Stimulated activated naive CD8-positive, alpha-beta T cell treated with anti-CD3 and anti-CD28 coated beads, Interleukin-15, amount 100 ng/mL, for 72 hours (primary cell): ENCODE data around the gene TOP3A.

Experiments
- ATAC-seq: fragments of 150-1000 bp; cut with Tn5 transposase; 2 replicates; pipeline ENCODE4 v1.10.0; 2021; ENCODE audit warnings: mild to moderate bottlenecking, moderate library complexity
- DNase-seq, 2 donors: peaks; one replicate each; pipeline ENCODE4 v3.0.0; 2021 to 2022
- H3K27ac Mint-ChIP-seq, 2 donors: one replicate each; pipeline ENCODE4 v1.8.0; 2022; ENCODE audit warnings: mild to moderate bottlenecking in 2 of 2, mixed read lengths in 2 of 2, moderate library complexity in 2 of 2
- H3K27me3 Mint-ChIP-seq: one replicate; pipeline ENCODE4 v1.8.0; 2022; ENCODE audit warnings: mixed read lengths
- H3K4me1 Mint-ChIP-seq: one replicate; pipeline ENCODE4 v1.8.0; 2022; ENCODE audit warnings: mild to moderate bottlenecking, mixed read lengths
- H3K4me3 Mint-ChIP-seq, 2 donors: one replicate each; pipeline ENCODE4 v1.8.0; 2022; ENCODE audit warnings: mild to moderate bottlenecking in 2 of 2, mixed read lengths in 2 of 2, moderate library complexity in 1 of 2
- H3K9me3 Mint-ChIP-seq, 2 donors: one replicate each; pipeline ENCODE4 v1.8.0; 2022; ENCODE audit warnings: mixed read lengths in 2 of 2

Gene TOP3A

DNA sequence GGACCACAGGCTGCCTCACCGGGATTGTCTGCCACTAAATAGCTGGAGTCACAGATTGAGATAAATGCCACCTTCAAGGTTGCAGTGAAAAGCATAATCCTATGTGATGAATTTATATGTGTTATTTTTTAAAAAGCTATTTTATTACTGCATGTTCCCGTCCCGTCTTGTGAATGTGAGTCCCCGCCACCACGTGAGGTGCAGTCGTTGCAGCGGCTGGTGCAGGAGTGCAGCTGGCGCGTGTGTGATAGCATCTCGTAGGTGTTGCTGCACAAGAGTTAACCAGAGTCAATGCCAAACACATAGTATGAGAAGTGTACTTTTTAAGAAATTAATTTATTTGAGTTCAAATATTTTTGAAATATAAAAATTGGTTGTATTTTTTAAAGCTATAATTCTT, 12.8 kb upstream of the TOP3A start:
- Mint-ChIP-seq H3K4me1 (peaks cover 43% of the 10 kb centered on the region), H3K27ac (no peak overlapping the region), H3K4me3 (no peak overlapping the region), H3K27me3 (no peaks in the 10 kb centered on the region), H3K9me3 (no peaks in the 10 kb centered on the region)
- DNase-seq (no peak), ATAC-seq (no peak)

DNA sequence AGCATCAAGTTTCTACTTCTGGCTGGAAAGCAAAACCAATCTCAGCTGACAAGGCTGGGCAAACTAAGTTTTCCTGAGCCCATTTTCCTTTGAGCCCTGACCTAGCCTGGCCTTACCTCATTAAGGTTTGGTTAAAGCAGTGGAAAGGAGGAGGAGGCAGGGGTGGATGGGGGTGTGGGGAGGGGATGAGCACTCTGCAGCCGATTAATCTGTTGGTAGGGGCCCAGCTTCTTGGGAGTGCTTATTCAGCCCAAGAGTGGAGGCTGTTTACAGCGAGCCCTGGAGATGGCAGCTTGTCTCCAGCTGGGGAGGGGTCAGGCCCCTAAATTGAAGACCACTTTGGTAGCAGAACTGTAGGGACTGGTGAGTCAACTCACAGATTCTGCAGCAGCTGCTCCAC, 12.3 kb upstream of the TOP3A start:
- no peaks in the 10 kb centered on the region for H3K27me3 Mint-ChIP-seq
- no peak for ATAC-seq
- DNase-seq: no peak
- no peaks in the 10 kb centered on the region for H3K9me3 Mint-ChIP-seq
- H3K27ac Mint-ChIP-seq: no peak overlapping the region
- H3K4me3 Mint-ChIP-seq: no peak overlapping the region
- H3K4me1 Mint-ChIP-seq: peaks cover 41% of the 10 kb centered on the region

DNA sequence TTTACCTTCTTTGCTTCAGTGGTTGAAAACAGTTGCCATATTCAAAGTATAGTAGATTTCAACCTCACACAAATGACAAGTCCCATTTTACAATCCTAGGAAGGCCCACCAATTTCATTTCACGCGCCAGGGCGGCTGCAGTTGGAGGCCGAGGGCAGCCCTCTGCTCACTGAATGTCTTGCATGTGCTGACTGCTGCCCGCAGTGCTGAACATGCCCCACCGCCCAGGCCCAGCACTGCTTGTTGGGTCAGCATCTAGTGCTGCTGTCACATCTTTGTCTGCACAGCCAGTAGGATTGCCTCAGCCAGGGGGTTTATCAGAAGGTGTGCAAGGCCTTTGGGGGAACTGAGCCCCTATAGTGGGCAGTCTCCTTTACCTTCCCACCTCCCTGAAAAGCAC, 11.8 kb upstream of the TOP3A start:
- no peaks in the 10 kb centered on the region for H3K27me3 Mint-ChIP-seq
- H3K4me3 Mint-ChIP-seq: no peak overlapping the region
- H3K27ac Mint-ChIP-seq: peak overlapping the region in 1 of 2 donors; percentile 88
- DNase-seq (no peak), ATAC-seq (no peak)
- H3K4me1 Mint-ChIP-seq: peaks cover 36% of the 10 kb centered on the region
- no peaks in the 10 kb centered on the region for H3K9me3 Mint-ChIP-seq

DNA sequence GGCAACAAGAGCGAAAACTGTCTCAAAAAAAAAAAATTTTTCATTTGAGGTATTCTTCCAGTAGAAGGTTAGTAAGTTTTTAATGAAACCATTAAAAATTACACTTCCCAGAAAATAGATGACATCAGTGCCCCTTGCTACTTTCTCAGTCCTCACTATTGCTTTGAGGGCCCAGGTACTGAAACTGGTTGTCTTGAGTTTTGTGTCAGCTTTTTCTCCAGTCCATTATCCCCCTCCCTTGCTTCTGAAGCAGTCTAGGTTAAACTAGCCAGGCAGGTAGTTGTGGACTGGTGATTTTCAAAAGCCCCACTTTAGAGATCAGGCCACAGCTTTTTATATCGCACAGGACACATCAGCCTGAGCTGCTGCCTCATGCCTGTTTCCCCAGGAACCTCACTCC, 11.2 kb upstream of the TOP3A start:
- Mint-ChIP-seq H3K9me3 (no peaks in the 10 kb centered on the region), H3K27ac (peak overlapping the region; percentile 72 to 93), H3K4me3 (no peak overlapping the region), H3K27me3 (no peaks in the 10 kb centered on the region), H3K4me1 (peaks cover 34% of the 10 kb centered on the region)
- DNase-seq (no peak), ATAC-seq (peak; percentile 73)

DNA sequence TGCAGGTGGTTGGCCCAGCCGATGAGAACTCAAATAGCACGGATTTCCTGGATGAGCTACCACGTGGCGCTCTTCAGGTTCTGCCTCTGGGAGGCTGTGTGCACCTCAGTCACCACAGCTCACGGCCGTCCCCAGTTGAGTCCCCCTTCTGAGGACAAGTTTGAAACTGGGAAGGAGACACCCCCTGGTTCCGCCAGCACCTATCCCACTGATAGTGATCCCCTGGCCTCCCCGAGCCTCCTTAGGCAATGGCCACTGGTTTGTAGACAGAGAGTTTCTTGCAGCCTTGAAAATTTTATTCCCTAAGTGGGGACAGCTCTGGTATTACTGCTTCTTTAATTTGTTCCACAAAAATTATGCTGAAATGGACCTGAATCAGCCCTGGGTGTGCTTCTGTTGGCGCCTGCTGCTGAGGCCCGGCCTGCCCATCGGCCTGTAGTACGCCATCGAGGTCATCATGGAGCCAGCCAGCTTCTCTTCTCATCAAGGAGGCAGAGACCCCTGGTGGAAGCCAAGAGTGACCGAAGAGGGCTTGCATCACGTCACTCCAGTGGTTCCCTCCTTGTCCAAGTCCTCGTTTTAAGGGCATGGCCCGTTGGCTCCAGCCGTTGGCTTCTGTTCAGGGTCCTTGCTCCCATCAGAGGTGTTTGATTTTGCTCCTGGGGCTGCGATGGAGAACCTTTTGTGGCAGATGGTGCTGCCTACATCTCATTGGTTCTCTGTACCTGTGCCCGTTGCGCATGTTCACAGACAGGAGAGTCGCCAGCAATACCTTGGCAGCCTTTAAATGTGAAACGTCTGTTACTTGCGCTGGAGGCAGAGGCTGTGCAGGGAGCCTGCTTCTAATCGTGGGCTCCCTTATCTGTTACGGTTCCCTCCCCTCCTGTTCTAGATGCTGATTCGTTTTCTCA, 9.6 kb upstream of the TOP3A start:
- ATAC-seq: no peak
- Mint-ChIP-seq H3K27me3 (no peaks in the 10 kb centered on the region), H3K4me3 (no peak overlapping the region), H3K4me1 (peaks cover 51% of the 10 kb centered on the region), H3K9me3 (no peaks in the 10 kb centered on the region), H3K27ac (peak overlapping the region; percentile 40 to 93)
- no peak for DNase-seq

DNA sequence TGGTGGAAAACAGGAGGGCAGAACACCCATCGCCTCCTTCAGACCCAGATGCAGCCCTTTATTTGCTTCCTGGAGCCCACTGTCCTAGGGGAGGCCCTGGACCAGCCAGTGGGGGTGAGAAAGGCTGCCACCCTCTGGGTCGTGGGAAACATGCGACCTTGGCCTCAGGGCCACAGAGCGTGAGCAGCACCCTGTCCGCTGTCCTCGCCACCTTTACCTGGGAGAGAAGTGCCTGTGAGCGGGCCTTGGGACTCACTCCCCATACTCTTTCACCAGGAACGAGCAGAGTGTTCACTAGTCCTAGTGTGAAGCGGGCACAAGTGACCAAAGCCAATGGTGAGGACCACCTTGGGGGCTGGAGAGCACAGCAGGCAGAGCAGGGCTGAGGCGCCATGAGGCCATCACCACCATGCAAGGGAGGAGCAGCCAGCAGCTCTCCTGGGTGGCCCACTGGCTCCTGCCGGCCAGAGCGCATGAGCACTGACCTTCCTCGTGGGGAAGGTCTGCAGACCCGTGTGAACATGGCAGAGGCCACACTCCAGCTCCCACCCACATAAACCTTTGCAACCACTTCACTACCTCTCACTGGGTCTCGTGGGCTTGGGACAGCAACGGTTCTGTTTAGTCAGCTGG, 8.8 kb upstream of the TOP3A start:
- ATAC-seq: no peak

DNA sequence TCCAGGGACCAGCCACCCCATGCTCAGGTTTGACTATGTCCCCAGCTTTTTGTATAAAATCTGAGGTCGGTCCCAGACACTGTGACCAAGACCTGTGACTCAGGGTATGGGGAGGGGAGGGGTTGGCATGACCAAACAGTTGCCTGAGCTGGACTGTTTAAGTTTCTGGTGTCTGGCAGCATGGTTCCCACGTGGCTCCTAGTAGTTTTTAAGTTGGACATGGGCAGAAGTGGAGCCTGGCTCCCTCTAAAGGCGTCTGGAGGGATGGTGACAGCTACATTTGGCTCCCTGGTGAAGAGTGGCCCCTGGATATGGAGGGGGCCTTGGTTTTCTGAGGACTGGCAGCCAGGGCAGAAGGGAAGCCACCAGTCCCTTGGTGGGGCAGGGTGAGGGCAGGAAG, 8.2 kb upstream of the TOP3A start:
- Mint-ChIP-seq H3K9me3 (no peaks in the 10 kb centered on the region), H3K4me1 (peaks cover 65% of the 10 kb centered on the region), H3K4me3 (no peak overlapping the region), H3K27me3 (no peaks in the 10 kb centered on the region), H3K27ac (peak overlapping the region in 1 of 2 donors; percentile 87)
- peak; percentile 4 for ATAC-seq
- DNase-seq: no peak

More for the DNA sequence above, 8.8 kb upstream of the TOP3A start:
- Mint-ChIP-seq H3K4me3 (no peak overlapping the region), H3K27me3 (no peaks in the 10 kb centered on the region), H3K9me3 (no peaks in the 10 kb centered on the region), H3K27ac (peak overlapping the region; percentile 7 to 87), H3K4me1 (peaks cover 58% of the 10 kb centered on the region)
- no peak for DNase-seq

DNA sequence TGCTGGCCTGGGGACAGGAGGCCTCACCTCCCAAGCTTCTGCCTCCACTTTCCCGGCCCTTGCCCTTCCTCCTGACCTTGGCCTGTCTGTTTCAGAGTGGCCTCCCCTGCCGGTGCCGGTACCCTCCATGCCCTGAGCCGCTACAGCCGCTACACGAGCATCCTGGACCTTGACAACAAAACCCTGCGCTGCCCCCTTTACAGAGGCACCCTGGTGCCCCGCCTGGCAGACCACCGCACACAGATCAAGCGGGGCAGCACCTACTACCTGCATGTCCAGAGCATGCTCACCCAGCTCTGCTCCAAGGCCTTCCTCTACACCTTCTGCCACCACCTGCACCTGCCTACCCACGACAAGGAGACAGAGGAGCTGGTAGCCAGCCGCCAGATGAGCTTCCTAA, 7.7 kb upstream of the TOP3A start:
- ATAC-seq (no peak), DNase-seq (no peak)
- Mint-ChIP-seq H3K27me3 (no peaks in the 10 kb centered on the region), H3K4me3 (no peak overlapping the region), H3K27ac (peak overlapping the region; percentile 44 to 86), H3K9me3 (no peaks in the 10 kb centered on the region), H3K4me1 (peaks cover 69% of the 10 kb centered on the region)

DNA sequence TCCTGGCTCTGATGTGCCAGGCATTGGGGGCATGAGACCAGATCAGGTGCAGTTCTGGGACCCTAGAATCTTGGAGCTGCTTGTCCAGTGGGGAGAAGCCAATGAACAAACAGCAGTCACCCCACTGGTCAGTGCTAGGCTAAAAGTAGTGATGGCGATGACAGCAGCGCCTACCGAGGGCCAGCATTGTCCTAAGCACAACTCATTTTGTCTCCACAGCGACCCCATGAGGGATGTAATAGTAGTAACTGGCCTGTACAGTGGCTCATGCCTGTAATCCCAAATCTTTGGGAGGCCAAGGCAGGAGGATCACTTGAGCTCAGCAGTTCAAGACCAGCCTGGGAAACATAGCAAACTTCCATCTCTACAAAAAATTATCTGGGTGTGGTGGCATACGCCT, 6.5 kb upstream of the TOP3A start:
- no peak for DNase-seq
- Mint-ChIP-seq H3K27me3 (no peaks in the 10 kb centered on the region), H3K27ac (no peak overlapping the region), H3K9me3 (no peaks in the 10 kb centered on the region), H3K4me1 (peaks cover 75% of the 10 kb centered on the region), H3K4me3 (no peak overlapping the region)
- ATAC-seq: no peak

DNA sequence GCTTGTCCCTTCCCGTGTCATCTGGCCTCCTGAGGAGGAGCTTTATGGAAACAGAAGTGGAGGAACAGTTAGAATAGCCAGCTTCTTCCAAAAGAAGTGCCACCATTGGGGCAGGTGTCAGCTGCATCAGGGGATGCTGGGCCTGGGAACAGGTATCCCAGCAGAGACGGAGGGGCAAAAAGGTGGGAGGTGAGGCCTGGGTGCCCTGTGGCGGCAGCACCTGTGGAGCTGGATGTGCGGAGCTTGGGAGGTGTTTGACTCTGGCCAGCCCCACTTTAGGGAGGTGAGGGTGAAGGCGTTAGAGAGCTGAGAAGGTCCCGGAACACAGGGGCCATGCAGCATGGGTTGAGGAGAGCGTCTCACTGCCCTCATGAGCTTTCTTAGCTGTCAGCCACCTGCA, 5.5 kb upstream of the TOP3A start:
- Mint-ChIP-seq H3K4me1 (peaks cover 72% of the 10 kb centered on the region), H3K4me3 (no peak overlapping the region), H3K27me3 (no peaks in the 10 kb centered on the region), H3K9me3 (no peaks in the 10 kb centered on the region), H3K27ac (no peak overlapping the region)
- DNase-seq: no peak
- no peak for ATAC-seq

DNA sequence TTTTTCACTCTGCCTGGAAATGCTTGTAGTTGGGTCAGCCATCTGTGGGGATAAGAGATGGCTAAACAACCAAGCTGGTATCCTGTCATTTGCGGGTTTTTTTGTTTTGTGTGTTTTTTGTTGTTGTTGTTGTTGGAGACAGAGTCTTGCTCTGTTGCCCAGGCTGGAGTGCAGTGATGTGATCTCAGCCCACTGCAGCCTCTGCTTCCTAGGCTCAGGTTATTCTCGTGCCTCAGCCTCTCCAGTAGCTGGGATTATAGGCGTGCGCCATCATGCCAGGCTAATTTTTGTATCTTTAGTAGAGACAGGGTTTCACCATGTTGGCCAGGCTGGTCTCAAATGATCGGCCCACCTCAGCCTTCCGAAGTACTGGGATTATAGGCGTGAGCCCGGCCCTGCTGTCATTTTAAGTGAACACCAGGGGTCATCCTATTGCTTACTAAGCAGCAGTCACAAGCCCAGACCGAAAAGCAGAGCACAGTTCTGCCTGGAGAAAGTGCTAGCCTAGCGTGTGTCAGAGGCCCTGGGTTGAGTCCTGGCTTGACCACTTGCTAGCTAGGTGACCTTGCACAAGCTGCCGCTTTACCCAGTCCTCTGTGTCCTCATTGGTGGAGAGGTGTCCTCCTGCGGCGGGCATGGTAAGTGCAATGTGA, 4.9 kb upstream of the TOP3A start:
- ATAC-seq: no peak
- Mint-ChIP-seq H3K27ac (peak overlapping the region; percentile 74 to 81), H3K27me3 (no peaks in the 10 kb centered on the region), H3K4me1 (peaks cover 66% of the 10 kb centered on the region), H3K4me3 (peak overlapping the region in 1 of 2 donors; percentile 17), H3K9me3 (no peaks in the 10 kb centered on the region)
- peak in 1 of 2 donors; percentile 16 for DNase-seq

DNA sequence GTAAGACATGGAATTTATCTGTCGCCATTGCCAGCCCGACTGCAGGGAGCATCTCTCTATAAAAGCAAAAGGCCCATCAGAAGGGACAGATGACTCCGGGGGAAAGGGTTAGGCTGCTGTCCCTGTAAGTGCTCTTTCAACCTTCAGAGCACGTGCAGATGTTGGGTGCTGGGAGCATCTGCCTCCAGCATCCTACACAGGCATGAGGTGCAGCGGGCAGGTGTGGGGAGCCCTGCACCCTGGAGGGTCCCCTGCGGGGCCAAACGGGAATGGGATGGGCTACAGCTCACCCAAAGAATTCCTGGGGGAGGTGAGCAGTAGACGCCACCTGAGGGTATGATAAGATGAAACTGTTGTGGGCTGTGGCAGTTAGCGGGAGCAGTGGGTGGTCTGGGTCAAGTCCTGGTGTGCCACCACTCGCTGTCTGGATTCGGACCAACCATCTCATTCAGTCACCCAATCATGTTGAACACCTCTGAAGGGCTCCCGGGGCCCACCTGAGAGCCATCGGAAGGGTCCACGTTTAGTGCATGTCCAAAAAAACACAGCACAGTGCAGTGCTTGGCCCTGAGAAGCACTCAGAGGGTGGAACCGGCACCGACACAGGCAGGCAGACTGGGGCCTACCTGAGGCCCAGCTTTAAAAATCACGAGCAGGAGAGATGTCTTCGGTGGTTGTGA, 4.1 kb upstream of the TOP3A start:
- H3K4me3 Mint-ChIP-seq: peak overlapping the region; percentile 14 to 75

DNA sequence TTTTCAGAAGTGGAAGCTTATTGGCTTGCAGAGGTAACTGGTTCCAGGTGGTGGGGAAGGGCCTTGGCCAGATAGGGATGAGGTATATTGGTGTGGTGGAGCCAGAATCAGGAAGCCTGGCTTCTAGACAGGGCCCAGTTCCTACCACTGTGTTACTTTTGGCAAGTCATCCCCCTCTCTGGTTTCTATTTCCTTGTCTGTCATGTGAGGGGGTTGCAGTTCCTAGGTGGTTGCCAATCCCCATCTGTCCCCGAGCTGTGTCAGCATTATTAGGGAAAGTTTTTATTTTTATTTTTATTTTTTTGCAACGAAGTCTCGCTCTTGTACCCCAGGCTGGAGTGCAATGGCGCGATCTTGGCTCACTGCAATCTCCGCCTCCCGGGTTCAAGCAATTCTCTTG, 3.3 kb upstream of the TOP3A start:
- Mint-ChIP-seq H3K4me1 (peaks cover 73% of the 10 kb centered on the region), H3K27ac (peak overlapping the region; percentile 30 to 89), H3K27me3 (no peaks in the 10 kb centered on the region), H3K4me3 (peak overlapping the region; percentile 60 to 75), H3K9me3 (no peaks in the 10 kb centered on the region)
- ATAC-seq (no peak), DNase-seq (no peak)

More for the DNA sequence above, 4.1 kb upstream of the TOP3A start:
- H3K27me3 Mint-ChIP-seq: no peaks in the 10 kb centered on the region
- peaks cover 68% of the 10 kb centered on the region for H3K4me1 Mint-ChIP-seq
- H3K27ac Mint-ChIP-seq: peak overlapping the region in 1 of 2 donors; percentile 84
- no peaks in the 10 kb centered on the region for H3K9me3 Mint-ChIP-seq
- no peak for DNase-seq
- ATAC-seq: no peak

DNA sequence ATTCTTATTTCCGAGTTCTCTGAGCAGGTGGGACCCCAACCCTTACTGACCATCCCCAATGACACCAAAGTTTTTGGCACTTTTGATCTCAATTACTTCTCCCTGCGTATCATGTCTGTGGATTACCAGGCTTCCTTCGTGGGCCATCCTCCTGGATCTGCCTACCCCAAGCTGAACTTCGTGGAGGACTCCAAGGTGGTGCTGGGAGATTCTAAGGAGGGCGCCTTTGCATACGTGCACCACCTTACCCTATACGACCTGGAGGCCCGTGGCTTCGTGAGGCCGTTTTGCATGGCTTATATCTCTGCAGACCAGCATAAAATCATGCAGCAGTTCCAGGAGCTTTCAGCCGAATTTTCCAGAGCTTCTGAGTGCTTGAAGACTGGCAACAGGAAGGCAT, 1.2 kb upstream of the TOP3A start:
- no peak for DNase-seq
- peak overlapping the region; percentile 99 for H3K27ac Mint-ChIP-seq
- H3K9me3 Mint-ChIP-seq: no peaks in the 10 kb centered on the region
- no peak for ATAC-seq
- H3K4me3 Mint-ChIP-seq: peak overlapping the region; percentile 83 to 94
- no peaks in the 10 kb centered on the region for H3K27me3 Mint-ChIP-seq
- H3K4me1 Mint-ChIP-seq: peaks cover 83% of the 10 kb centered on the region

DNA sequence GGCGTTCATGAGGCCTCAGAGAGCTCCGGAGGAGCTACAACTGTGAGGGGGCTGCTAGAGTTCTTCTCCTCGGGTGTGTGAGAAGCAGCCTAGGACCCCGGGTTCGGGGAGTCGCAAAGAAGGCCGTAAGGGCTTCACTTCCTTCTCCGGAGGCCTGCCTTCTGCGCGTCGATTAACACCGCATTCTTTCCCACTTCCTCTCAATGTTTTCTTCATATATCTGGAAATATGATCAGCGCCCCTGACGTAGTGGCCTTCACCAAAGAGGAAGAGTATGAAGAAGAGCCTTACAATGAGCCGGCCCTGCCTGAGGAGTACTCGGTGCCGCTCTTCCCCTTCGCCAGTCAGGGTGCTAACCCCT, 748 bp upstream of the TOP3A start:
- ATAC-seq (peak; percentile 8), DNase-seq (no peak)
- Mint-ChIP-seq H3K4me1 (peaks cover 83% of the 10 kb centered on the region), H3K27me3 (no peaks in the 10 kb centered on the region), H3K27ac (peak overlapping the region; percentile 99), H3K4me3 (peak overlapping the region; percentile 83 to 94), H3K9me3 (no peaks in the 10 kb centered on the region)
